PC-9 (cell line): Measurements from ENCODE around the gene ST7. TPM values are rescaled to one million over a fixed set of nuclear protein-coding genes. Genes with fewer than 3 reads are reported as not detected.

Experiments used
- BruUV-seq: library from RNA; stranded (reverse); fragments of 400-500 nt; replicated peaks from 2 replicates; lab custom pipeline; 2021; lab: Mats Ljungman, UMichigan
- CTCF ChIA-PET: fragments of 300-600 bp; sonication (Branson Sonifier 250); formaldehyde crosslinking; loops from one replicate; lab custom pipeline; 2022; ENCODE audit warnings: antibody characterized with exemption; lab: Charles Lee
- POLR2A ChIA-PET: fragments of 300-600 bp; sonication (Branson Sonifier 250); formaldehyde crosslinking; loops from one replicate; lab custom pipeline; 2022; ENCODE audit warnings: antibody characterized with exemption; ENCODE audit not compliant: unreplicated experiment; lab: Charles Lee
- DNase-seq, 2 experiments: peaks; one replicate each; pipeline versions ENCODE4 v3.0.0 to v3.0.0-alpha.2; 2015 to 2022; ENCODE audit warnings: mixed read lengths in 1 of 2
- H2AFZ ChIP-seq: fragments of 200-600 bp; sonication (generic); 2 replicates; pipeline ENCODE4 v1.8.1; 2017; ENCODE audit warnings: antibody characterized with exemption
- H3F3A ChIP-seq: fragments of 200-600 bp; sonication (generic); 2 replicates; pipeline ENCODE4 v1.8.1; 2017; ENCODE audit warnings: antibody characterized with exemption, mild to moderate bottlenecking, low read depth; ENCODE audit not compliant: insufficient read depth
- H3K27ac ChIP-seq: fragments of 200-600 bp; sonication (generic); 2 replicates; pipeline ENCODE4 v1.6.1; 2016; ENCODE audit warnings: mixed run types
- H3K27me3 ChIP-seq: fragments of 200-600 bp; sonication (generic); 2 replicates; pipeline ENCODE4 v1.6.1; 2016; ENCODE audit warnings: low read depth, mixed run types; ENCODE audit not compliant: insufficient read depth
- H3K36me3 ChIP-seq: fragments of 200-600 bp; sonication (generic); 2 replicates; pipeline ENCODE4 v1.6.1; 2016; ENCODE audit warnings: low read depth, mixed run types
- H3K4me1 ChIP-seq: fragments of 200-600 bp; sonication (generic); replicated peaks from 2 replicates; pipeline ENCODE4 v1.6.1; 2016; ENCODE audit warnings: mixed run types; ENCODE audit not compliant: insufficient read depth
- H3K4me2 ChIP-seq: fragments of 200-600 bp; sonication (generic); 2 replicates; pipeline ENCODE4 v1.6.1; 2017; ENCODE audit warnings: mixed run types
- H3K4me3 ChIP-seq: fragments of 200-600 bp; sonication (generic); 2 replicates; pipeline ENCODE4 v1.6.1; 2016; ENCODE audit warnings: mixed run types
- H3K79me2 ChIP-seq: fragments of 200-600 bp; sonication (generic); 2 replicates; pipeline ENCODE4 v1.6.1; 2017; ENCODE audit warnings: low read depth, mixed run types
- H3K9me2 ChIP-seq: fragments of 200-600 bp; sonication (generic); 2 replicates; pipeline ENCODE4 v1.8.1; 2017; ENCODE audit warnings: mild to moderate bottlenecking; ENCODE audit not compliant: insufficient read depth
- H3K9me3 ChIP-seq: fragments of 200-600 bp; sonication (generic); 2 replicates; pipeline ENCODE4 v1.8.1; 2016; ENCODE audit warnings: low read depth; ENCODE audit not compliant: insufficient read depth
- H4K20me1 ChIP-seq: fragments of 200-600 bp; sonication (generic); 2 replicates; pipeline ENCODE4 v1.8.1; 2017; ENCODE audit not compliant: insufficient read depth
- CTCF ChIP-seq: fragments of 200-600 bp; sonication (generic); conservative IDR thresholded peaks from 2 replicates; pipeline ENCODE4 v1.6.1; 2017; ENCODE audit warnings: mixed run types, antibody characterized with exemption, mild to moderate bottlenecking, moderate library complexity
- EZH2 ChIP-seq: fragments of 200-600 bp; sonication (generic); IDR thresholded peaks from 2 replicates; pipeline ENCODE4 v1.8.0; 2017; ENCODE audit warnings: antibody characterized with exemption, low read depth
- intact Hi-C: fragments of 100-400 bp; cut with micrococcal nuclease; formaldehyde crosslinking; loops from one replicate; pipeline ENCODE4 v1.10.0; 2022; ENCODE audit not compliant: unreplicated experiment
- total RNA-seq: library from RNA; stranded (reverse); gene quantifications from 2 replicates; pipeline ENCODE4 v1.2.3, GENCODE V29; 2021

Gene ST7
- total RNA-seq, 1 experiment from 2014 or later, result 25.8 TPM

- Histone ChIP-seq H3K27ac (no peak overlapping the region), H3K4me2 (no peak overlapping the region), H3F3A (no peaks in the 10 kb centered on the region), H4K20me1 (0 out of 2 replicates have a peak, but pooled peaks cover 4% of the 10 kb centered on the region), H3K27me3 (no peaks in the 10 kb centered on the region), H3K9me2 (no peaks in the 10 kb centered on the region), H3K4me1 (no peaks in the 10 kb centered on the region), H3K9me3 (no peaks in the 10 kb centered on the region), H3K79me2 (peaks cover 13% of the 10 kb centered on the region; the same call in 1 of the 2 replicates), H3K4me3 (no peak overlapping the region), H3K36me3 (no peaks in the 10 kb centered on the region), H2AFZ (no peak overlapping the region)
- ChIA-PET POLR2A (interaction anchor here (0.6 kb wide), 1 partner anchor 63 kb away, joined by 7 read pairs; no protein-coding TSS in a partner anchor), CTCF (no interaction called here)
- DNase-seq, result no peak
- BruUV-seq, result no TSS peak
- no peak for TF ChIP-seq EZH2
- no peak for TF ChIP-seq CTCF
- intact Hi-C loops, result no loop called here
Measured at GRCh38 chr7:116980354-116980753, 27.1 kb downstream of the ST7 start.

GRCh38 chr7:116981939-116982338, 28.6 kb downstream of the ST7 start:
- CTCF ChIA-PET, result no interaction called here
- H4K20me1 ChIP-seq, result 0 out of 2 replicates have a peak, but pooled peaks cover 4% of the 10 kb centered on the region
- no peak for DNase-seq

GRCh38 chr7:116984511-116984910, 31.2 kb downstream of the ST7 start:
- ChIA-PET POLR2A (no interaction called here), CTCF (interaction anchor here (0.6 to 1.8 kb wide), 5 partner anchors 30 to 1433 kb away, joined by 3 to 6 read pairs (median 4); no protein-coding TSS in a partner anchor)
- Histone ChIP-seq H3K79me2 (peaks cover 27% of the 10 kb centered on the region), H3K4me1 (peaks cover 22% of the 10 kb centered on the region), H2AFZ (no peak overlapping the region), H3K4me2 (no peak overlapping the region), H3K9me2 (no peaks in the 10 kb centered on the region), H3F3A (peaks cover 11% of the 10 kb centered on the region; the same call in 1 of the 2 replicates), H3K27me3 (no peaks in the 10 kb centered on the region), H3K27ac (no peak overlapping the region), H4K20me1 (0 out of 2 replicates have a peak, but pooled peaks cover 4% of the 10 kb centered on the region), H3K36me3 (no peaks in the 10 kb centered on the region), H3K4me3 (no peak overlapping the region), H3K9me3 (no peaks in the 10 kb centered on the region)
- intact Hi-C loops, result loop anchor here (2.0 kb wide), 1 partner anchor 400 kb away; no protein-coding TSS in a partner anchor
- no peak for TF ChIP-seq CTCF
- TF ChIP-seq EZH2, result no peak
- DNase-seq, result no peak
- no TSS peak for BruUV-seq

More at GRCh38 chr7:116981939-116982338, 28.6 kb downstream of the ST7 start:
- Histone ChIP-seq H3K4me3 (no peak overlapping the region), H2AFZ (no peak overlapping the region), H3K36me3 (no peaks in the 10 kb centered on the region), H3F3A (peaks cover 7% of the 10 kb centered on the region; the same call in 1 of the 2 replicates), H3K27ac (no peak overlapping the region), H3K4me1 (peaks cover 10% of the 10 kb centered on the region), H3K79me2 (peaks cover 13% of the 10 kb centered on the region; the same call in 1 of the 2 replicates), H3K27me3 (no peaks in the 10 kb centered on the region), H3K4me2 (no peak overlapping the region), H3K9me2 (no peaks in the 10 kb centered on the region), H3K9me3 (no peaks in the 10 kb centered on the region)
- POLR2A ChIA-PET, result no interaction called here
- BruUV-seq, result no TSS peak
- intact Hi-C loops, result no loop called here
- TF ChIP-seq CTCF (no peak), EZH2 (no peak)
